ENCODE measurements around the gene CHRNA4. TPM values are rescaled to one million over a fixed set of nuclear protein-coding genes. Genes with fewer than 3 reads are reported as not detected.
A peak's percentile ranks its signal among the peaks of the same experiment; 100 is the strongest.

CHRNA4 gene
- polyA plus RNA-seq, 1 of the 3 experiments (the other 2 are of a cell fraction), result not detected

GRCh38 chr20:63294536-63294900, 66.6 kb downstream of the CHRNA4 start (continued):
- no peak for TF ChIP-seq ZBTB33 (IDR thresholded peaks at IDR 0.05; ENCODE audit: borderline replicate concordance, low read depth)

- no peak overlapping the region for H3K9ac ChIP-seq
- peaks cover 21% of the 10 kb centered on the region; the same call in 1 of the 2 replicates for H4K20me1 ChIP-seq (ENCODE audit: insufficient read depth)
- H3K27ac ChIP-seq (ENCODE audit: low read depth in 2 of 2, low read length in 1 of 2), result no peak overlapping the region
- no peaks in the 10 kb centered on the region for H3K79me2 ChIP-seq (ENCODE audit: insufficient read depth)
- no peak overlapping the region for H3K4me2 ChIP-seq
- 45% methylated on average over 19 of the region's 22 CpGs for WGBS (ENCODE audit: low lambda C conversion rate)
- ChIA-PET CTCF (interaction anchor here (1.2 to 7.2 kb wide), 8 partner anchors 8 to 88 kb away, joined by 3 to 73 read pairs (median 6); no protein-coding TSS in a partner anchor), POLR2A (no interaction called here)
- no peaks in the 10 kb centered on the region for H3K9me3 ChIP-seq
- no peak overlapping the region for H3K4me3 ChIP-seq (ENCODE audit: low read depth in 2 of 2, low read length in 1 of 2)
- peaks cover 33% of the 10 kb centered on the region for H3K27me3 ChIP-seq (ENCODE audit: insufficient read depth)
- H3K9me2 ChIP-seq, result no peaks in the 10 kb centered on the region
- H2AFZ ChIP-seq (ENCODE audit: low read depth), result no peak overlapping the region
- peak; percentile 75 for DNase-seq
- H3K4me1 ChIP-seq (ENCODE audit: control insufficient read depth in 1 of 2, insufficient read depth in 2 of 2, low read depth in 1 of 2, low read length in 1 of 2), result no peaks in the 10 kb centered on the region; a peak in 1 of 4 replicates
- peaks cover 0 to 6% of the 10 kb centered on the region in 2 experiments for H3K36me3 ChIP-seq (replicated peaks in 1 of 2; ENCODE audit: control insufficient read depth in 1 of 2, insufficient read depth in 2 of 2, low read length in 1 of 2)
- TF ChIP-seq TAF1 (IDR thresholded peaks at IDR 0.05; ENCODE audit: borderline replicate concordance, low read depth, low read length) (no peak), REST (IDR thresholded peaks at IDR 0.05; ENCODE audit: low read depth, low read length) (no peak), POLR2AphosphoS5 (IDR thresholded peaks at IDR 0.05; ENCODE audit: low read depth, low read length) (no peak), GABPA (IDR thresholded peaks at IDR 0.05; ENCODE audit: low read depth) (no peak), IRF3 (IDR thresholded peaks at IDR 0.05; ENCODE audit: low read depth, low read length) (no peak), CTCF (IDR thresholded peaks at IDR 0.05) (no peak), SMC3 (IDR thresholded peaks at IDR 0.05; ENCODE audit: low read depth, low read length) (no peak), EZH2phosphoT487 (IDR thresholded peaks at IDR 0.05; ENCODE audit: borderline replicate concordance, low read depth) (no peak), MEF2A (IDR thresholded peaks at IDR 0.05; ENCODE audit: borderline replicate concordance, low read depth) (no peak), RFX5 (IDR thresholded peaks at IDR 0.05; ENCODE audit: low read length) (no peak), MAX (IDR thresholded peaks at IDR 0.05; ENCODE audit: low read depth) (no peak), EP300 (IDR thresholded peaks at IDR 0.05; ENCODE audit: borderline replicate concordance in 1 of 2, low read depth in 1 of 2, low read length in 1 of 2) (no peak), JUND (IDR thresholded peaks at IDR 0.05) (no peak)
- peaks cover 4% of the 10 kb centered on the region for H3F3A ChIP-seq (replicated peaks; ENCODE audit: insufficient read depth)
Observed at GRCh38 chr20:63293871-63294535, 67.1 kb downstream of the CHRNA4 start.

All from SK-N-SH (cell line).